ENCODE measurements around the gene GARNL3.

GARNL3 gene

DNA sequence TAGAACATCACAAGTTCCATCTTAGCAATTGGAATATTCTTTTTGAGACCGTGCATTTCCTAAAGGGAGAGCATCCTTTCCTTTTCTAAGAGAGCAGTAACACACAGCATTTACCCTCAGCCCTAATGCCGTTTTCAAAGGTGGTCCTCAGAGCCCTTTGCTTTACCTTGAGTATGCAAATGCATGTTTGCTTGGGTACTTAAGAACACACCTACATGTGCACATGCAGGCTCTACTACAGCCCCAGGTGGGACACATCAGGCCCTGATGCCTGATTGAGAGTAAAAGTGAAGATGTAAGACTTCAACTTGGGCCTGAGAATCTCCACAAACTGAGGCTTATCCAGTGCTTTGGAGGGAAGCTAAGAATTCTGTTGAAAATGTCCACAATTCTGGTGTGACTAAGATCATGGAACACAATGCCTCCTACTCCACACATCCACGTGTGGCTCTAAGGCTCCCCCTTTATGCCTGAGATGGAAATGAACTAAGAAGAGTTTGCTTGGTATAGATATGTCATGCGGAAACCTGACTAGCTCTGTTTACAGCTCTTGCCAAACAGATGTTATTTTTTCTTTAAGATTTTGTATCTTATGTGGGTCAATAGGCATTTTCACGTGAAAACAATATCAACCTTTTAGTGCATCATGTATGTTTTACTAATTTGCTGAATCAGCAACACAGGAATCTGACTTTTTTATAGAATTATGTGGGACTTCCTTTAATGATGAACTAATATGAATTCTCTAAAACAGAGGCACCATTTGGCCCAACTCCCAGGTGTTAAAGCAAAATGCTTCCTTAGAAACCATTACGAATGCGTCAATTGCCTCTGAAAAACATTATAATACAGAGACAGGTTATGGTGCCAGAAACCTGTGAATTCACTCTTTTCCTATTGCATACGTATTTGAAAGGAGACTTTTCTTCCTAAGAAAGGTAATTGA lies 83.5 kb downstream of the GARNL3 start:
- no peak for DNase-seq (ENCODE audit: low read depth in 2 of 2)

DNA sequence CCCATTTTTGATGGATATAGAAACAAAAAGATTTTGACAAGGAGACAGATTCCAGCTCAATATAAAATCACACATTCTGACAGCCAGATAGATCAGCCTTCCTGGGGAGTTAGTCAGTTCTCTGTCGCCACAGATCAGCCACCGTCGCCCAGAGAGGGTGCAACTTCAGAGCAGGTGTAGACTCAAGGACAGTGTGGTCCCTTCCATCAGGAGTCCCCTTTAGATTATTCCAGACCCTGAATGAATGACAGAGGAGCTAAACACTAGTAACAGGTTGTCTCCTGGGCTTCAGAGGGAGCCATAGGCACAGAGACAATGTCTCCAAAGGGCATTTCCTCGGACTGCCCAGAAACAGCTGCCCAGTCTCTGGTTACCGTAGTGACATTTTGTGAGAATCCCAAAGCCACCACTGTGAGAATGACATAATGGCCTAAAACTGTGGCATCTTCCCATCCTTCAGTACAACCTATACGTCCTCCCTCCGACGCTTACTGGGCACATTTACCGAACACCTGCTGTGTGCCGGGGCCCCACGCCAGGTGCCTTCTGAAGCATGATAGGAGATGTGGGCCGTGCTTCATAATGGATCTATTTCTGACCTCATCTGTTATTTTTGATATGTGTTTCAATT lies 85.0 kb downstream of the GARNL3 start:
- DNase-seq (ENCODE audit: low read depth in 2 of 2), result no peak

DNA sequence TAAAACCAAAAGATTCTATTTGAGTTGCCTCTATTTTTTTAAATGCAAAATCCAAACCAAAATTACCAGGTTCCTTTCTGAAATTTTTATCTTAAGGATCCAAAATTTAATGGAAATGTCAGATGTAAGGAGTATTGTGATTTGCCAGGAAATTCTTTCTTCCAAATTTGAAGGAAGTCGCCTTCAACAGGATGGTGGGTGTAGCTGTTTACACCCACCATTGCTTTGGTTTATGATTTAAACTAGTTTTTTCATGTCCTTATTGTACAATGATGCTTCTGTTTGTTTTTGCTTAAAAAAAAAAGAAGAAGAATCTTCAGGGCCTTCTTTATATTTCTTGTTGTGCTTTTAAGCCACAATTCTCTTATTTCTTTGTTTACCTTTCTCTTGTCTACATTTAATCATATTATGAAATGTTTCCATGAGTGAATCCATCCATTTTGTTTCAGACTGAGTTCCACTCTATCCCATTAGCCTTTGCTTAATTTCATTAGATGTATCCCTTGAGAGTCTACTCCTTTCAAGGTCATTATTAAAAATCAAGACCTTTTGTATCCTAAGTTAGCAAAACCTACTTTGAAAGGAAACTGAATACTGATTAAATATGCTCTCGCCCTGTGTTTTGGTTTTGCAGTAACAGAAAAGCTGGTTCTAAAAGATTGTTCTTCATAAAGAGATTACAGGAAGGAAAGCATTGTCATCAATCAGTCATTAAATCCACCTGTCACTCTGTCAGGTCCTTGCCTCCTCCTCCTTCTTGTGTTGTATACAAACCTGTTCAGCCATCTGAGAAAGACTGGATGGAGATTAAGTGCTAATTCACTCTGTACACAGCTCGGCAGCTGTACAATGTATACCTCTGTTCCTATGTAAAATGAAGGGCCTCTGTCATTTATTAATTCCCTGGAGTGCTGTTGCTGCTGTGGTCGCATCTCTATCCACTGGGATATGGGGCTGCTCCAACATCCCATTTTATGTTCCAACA lies 86.9 kb downstream of the GARNL3 start:
- no peak for DNase-seq (ENCODE audit: low read depth in 2 of 2)

DNA sequence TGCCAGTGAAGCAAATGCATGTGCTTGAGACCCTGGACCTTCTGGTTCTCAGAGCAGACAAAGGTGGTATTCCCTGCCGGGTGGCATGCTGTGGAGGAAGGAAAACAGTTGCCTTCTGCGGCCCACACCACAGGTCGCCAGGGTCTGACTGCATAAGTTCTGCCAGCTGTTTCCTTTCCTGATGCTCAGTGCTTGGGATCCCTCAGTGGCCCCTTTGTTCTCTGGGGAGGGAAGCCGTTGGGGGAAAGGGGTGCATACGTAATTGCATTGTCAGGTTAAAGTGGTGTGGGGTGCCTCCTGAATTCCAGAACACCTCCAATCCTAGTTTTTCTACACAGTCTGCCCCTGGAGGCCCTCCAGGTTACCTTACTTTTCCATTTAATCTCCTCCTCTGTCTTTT lies 89.3 kb downstream of the GARNL3 start:
- DNase-seq (ENCODE audit: low read depth in 2 of 2), result no peak

DNA sequence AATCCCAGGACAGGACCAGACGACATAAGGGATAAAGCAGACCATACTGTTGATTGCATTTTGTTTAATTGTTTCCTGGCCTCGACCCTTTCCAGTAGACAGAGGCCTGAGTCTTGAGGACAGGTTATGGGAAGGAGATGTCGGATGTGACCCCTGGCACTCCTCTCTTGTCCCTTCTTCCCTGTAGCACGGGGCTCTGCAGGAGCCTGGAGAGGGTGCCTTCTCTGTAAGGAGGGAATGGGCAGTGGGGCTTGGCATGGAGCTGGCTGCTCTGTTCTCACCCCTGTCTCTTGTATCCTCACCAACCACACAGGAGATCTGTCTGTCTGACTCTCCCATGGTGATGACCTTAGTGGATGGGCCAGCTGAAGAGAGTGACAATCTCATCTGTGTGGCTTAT lies 92.3 kb downstream of the GARNL3 start:
- DNase-seq (ENCODE audit: low read depth in 2 of 2), result no peak

DNA sequence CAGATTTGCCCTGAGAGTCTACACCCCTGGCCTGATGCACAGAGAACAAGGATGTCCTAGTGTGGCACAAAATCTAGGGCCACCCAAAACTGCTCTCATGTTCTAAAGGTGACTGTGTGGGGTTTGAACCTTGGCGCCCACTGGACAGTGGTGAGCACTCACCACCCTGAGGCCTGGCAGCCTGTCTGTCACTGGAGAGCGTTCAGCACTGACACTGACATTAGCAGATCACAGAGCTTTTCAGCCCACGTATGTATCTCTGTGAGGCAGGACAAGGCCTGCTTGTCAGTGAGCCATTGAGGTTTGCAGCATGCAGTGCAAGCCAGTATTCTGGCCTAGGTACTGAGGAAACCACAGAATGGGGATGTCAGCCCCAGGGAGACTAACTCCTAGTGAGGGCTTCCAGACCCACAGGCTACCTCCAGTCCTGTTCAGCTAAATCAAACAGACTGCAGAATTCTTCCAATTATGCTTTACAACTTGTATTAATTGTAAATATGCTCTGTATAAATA lies 93.5 kb downstream of the GARNL3 start:
- no peak for DNase-seq (ENCODE audit: low read depth in 2 of 2)

DNA sequence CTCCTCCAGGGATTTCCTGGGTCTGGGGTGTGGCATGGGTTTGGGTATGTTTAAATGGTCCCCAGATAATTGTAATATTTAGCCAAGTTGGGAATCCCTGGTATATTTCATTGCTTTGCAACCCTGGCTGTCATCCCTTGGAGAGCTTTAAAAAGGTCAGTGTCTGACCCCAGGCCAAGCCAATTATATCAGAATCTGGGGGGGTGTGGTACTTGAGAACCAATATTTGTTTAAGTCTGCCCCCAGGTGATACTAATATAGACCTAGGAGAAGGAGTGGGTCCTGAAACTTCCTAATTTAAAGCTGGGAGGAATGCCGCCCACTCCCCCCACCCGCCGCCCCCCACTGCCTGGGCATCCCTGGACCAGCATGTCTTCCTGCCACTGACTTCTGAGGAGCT lies 94.2 kb downstream of the GARNL3 start:
- no peak for DNase-seq (ENCODE audit: low read depth in 2 of 2)

DNA sequence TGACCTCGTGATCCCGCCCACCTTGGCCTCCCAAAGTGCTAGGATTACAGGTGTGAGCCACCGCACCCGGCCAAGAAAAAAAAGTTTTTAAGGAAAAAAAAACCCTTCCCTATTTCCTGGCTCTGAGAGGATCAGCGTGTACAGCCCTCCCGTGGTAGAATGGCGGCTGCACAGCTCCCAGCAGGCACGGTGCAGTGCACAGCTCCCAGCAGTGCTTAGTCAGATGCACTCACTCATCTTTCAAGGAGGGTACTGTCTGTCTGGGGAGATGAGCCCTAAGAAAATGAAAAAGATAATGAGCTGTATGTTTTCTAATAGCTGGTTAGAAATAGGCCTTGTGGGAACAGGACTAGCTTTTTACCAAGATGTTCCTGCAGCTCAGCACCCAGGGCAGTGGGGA lies 95.7 kb downstream of the GARNL3 start:
- no peak for DNase-seq (ENCODE audit: low read depth in 2 of 2)

DNA sequence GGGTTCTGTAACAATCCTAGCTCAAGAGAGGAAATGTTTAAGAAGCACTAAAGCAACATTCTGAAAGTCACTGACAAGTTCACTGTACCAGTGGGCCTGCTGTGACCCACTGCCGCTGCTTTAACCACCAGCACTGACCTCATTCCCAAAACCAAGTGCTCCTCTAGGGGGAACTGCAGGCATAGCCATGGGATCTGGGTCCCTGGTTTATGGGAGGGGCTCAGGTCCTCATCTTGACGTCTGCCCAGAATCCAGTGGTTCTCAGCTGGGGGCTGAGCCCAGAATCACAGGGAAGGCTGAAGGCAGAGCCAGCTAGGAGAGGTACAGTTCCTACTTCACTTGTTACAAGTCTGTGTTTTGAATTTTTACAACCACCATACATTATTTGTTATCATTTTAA lies 96.3 kb downstream of the GARNL3 start:
- DNase-seq (ENCODE audit: low read depth in 2 of 2), result no peak

DNA sequence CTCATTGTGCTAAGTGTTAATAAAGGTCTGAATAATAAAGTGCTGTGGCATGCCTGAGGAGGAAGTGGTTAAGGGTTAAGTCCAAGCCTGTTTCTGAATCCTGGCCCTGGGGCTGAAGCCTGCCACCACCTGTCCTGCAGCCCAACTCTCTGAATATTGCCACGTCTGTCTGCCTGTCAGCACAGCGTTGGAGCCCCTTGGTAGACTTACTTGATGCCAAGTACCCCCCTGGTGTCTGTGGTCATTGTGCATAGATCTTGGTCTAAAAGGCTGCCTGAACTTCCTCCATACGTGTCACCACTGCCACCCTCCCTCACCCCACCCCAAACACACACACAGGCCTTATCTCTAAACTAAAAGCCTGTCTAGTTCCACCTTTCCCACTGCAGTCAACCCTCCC lies 97.0 kb downstream of the GARNL3 start:
- DNase-seq (ENCODE audit: low read depth in 2 of 2), result no peak

DNA sequence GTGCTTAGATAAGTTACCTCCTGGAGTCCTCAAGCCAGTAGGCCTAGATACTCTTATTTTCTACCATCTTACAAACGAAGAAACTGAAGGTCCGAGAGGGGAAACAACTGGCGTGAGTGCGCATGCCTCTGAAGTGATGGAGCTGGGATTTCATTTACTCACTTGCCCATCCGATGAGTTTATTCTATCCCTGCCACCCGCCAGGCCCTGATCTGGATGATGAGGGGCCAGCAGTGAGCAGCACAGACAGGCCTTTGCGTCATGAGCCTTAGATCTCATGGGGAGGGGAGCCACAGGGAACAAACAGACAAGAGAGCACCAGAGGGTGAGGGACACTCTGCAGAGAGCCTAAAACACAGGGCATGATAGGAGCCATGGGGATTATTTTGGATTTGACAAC lies 98.3 kb downstream of the GARNL3 start:
- DNase-seq (ENCODE audit: low read depth in 2 of 2), result no peak

DNA sequence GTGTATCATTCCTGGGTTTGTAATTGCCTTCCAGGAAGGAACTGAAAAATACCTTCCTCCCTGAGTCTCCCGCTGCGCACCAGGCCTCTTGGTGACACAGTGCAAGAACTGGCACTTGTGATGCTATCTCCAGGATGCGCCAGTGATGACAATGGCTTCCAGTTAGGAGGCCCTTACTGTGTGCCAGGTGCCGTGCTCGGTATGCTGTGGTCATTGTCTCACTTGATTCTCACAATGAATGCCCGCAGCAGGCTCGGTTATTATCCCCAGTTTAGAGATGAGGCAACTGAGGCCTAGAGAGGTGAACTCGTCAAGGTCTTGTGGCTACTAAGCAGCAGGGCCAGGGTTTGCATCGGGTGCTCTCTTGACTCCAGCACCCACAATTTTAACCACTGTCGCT lies 100.9 kb downstream of the GARNL3 start:
- DNase-seq (ENCODE audit: low read depth in 2 of 2), result no peak

DNA sequence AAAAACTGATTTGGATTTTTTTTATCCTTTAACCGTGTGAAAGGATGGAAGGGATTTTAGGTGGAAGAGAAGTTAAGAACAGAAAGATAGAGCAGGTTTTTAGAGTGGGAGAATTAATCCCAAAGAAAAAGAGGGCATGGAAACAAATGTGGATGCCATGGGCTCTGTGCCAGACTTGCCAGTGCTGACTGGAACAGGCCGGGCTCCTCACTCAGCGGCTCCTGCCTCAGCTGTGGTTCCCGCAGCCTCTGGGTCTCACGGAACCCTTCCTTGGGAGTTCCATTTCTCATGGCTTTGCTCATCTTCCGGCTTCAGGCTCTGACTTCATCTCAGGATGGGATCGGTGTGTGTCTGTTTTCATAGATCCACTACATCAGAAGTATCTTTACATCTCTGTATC lies 102.0 kb downstream of the GARNL3 start:
- no peak for DNase-seq (ENCODE audit: low read depth in 2 of 2)

DNA sequence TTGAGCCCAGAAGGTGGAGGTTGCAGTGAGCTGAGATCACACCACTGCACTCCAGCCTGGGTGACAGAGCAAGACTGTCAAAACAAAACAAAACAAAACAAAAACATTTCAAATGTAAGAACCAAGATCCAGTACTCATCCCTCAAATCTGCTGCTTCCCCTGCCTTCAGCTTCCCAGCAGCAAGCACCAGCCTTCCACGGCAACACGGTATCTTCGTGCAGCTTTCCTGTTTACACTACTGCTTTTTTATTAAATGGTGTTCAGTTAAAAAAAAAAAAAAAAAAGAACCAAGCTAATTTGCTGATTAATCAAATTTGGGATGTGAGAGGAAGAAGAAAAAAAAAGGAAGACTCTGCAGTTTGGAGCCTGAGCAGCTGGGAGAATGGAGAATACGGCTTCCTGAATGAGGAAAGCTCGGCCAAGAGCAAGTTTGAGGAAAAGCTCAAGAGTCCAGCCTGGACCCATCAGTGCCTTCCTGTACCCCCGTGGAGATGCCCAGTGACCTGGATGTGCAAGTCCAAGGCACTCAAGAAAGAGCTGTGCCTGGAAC lies 104.4 kb downstream of the GARNL3 start:
- DNase-seq (ENCODE audit: low read depth in 2 of 2), result no peak

DNA sequence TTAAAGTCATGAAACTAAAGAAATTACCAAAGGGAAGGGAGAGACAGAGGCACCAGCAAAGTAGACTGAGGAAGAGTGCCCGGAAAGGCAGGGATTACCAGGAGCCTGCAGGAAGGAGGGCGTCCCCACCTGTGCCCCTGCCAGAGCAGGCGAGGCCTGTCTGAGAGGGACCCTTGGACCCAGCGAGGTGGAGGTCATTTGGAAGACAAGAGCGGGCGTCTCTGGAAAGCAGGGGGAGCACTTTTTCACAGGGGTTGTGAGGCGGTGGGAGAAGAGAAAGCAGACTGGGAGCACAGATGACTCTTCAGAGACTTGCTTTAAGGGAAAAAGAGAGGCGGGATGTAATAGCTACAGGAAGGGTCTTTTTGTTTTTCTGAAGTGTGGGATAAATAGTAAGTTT lies 104.9 kb downstream of the GARNL3 start:
- DNase-seq (ENCODE audit: low read depth in 2 of 2), result no peak

DNA sequence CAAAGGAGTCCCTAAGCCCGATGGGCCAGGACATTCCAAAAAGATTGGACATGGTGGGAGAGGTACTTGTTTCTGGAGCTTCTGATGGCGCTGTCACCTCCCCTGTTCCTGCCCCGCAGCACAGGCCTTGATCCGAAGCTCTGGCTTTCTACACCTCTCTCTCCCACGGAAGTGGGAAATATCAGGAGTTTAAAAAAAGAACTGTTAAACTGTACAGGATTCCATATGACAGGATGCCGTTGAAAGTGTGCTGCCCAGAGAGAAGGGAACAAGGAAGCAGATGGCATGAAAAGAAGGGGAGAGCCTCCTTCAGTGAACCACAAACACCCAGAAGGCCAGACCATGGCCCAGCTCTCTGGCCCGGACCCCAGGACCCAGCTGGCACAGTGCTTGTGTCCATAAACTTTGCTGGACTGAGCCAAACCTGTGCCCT lies 105.6 kb downstream of the GARNL3 start:
- no peak for DNase-seq (ENCODE audit: low read depth in 2 of 2)

DNA sequence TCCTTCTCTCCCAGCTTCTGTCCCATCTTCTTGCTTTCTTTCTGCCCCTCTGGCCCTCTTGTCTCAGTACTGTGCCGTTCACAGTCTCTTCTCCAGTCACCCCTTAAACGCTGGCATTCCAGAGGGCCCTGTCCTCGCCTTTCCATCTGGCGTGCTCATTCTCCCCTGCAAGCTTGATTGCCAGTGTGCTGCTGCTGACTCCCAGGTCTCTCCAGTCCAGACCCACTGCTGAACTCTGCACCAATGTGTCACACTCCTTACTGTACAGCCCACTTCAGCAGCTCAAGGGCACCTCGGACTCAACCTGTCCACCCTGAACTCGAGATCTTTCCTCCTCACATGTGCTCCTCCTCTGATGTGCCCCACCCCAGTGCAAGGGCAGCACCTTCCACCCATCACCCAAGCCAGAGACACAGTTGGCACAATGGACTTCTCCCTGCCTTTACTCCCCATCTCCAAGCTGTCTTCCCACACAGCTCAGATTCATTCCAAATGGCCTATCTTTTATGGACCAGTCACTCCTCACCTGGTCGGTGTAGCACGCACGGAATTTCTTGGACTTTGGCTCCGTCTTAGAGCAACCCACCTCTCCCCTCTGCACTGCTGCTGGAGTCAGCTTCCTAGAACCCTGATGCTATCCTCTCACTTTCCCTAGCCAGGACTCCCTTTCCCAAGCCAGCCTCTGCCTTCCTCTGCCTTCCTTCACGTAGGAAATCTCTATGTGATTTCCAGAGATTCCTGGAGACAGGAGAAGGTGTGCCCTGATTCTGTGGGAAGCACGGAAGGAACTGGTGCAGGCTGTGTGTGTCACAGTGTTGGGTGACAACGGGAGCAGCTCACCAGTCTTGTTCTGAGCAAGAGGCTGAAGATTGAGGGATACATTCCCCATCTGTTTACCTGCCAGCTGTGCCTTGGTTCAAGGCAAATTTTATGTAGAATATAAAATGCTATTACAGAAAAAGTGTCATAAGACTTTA lies 106.4 kb downstream of the GARNL3 start:
- no peak for DNase-seq (ENCODE audit: low read depth in 2 of 2)

DNA sequence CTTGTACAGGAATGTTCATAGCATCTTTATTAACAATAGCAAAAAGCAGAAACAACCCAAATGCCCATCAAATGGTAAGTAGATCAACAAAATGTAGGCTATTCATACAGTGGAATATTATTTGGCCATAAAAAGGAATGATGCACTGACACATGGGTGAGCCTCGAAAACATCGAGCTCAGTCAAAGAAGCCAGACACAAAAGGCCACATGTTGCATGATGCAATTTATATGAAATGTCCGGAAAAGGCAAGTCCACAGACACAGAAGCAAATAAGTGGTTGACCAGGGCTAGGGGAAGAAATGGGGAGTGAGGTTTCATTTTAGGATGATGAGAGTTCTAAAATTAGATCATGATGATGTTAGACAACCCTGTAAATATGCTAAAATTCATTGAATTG lies 115.9 kb downstream of the GARNL3 start:
- no peak for DNase-seq (ENCODE audit: low read depth in 2 of 2)

DNA sequence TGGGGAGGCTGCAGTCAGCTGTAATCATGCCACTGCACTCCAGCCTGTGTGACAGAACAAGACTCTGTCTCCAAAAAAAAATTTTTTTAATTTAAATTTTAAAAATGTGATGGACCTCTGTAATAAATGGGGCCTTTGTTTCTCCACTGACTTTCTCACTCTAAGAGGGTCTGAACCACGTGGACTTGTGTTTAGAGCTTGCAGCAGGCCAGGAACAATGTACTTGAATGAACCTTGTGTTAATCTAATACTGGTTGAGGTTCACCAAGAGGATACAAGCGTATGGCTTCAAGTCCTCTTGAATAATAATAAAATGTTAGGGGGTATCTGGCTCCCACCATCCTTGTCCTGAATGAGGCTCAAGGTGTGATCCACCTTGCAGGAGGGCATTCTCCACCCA lies 118.0 kb downstream of the GARNL3 start:
- DNase-seq (ENCODE audit: low read depth in 2 of 2), result no peak

DNA sequence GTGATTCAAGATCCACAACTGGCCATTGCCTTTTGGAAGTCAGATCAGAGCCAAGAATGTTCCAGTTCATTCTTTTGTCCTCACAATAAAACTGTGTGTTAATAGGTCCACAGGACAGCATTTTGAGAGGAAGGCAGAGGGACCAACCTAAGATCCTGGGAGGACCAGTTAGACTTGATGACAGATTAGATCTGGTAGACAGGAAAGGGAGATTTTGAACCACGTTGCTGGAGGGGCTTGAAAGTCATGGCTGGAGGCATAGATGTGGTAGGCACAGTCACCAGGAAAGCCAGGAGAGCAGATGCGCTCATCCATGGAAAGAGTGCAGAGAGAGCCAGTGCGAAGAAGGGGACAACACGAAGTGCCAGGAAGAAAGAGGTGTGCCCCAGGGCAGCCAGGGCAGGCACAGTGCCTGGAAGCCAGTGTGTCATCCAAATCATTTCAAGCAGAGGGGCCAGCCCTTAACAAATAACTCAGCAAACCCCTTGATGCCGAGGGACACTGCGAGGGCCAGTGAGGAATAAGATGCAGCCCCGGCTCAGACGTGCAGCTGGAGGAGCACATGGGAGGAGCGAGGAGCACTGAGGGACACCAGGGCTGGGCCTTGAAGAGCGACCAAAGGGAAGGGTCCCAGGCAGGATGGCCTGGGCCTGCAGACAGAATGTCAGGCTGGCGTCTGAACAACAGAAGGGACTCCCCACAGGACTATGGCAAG lies 119.6 kb downstream of the GARNL3 start:
- no peak for DNase-seq (ENCODE audit: low read depth in 2 of 2)
